Chondrocyte (in vitro differentiated cells): ENCODE results near the gene PTPN23. TPM values are rescaled to one million over a fixed set of nuclear protein-coding genes. Genes with fewer than 3 reads are reported as not detected.

Experiments
- DNase-seq: peaks from one replicate; pipeline ENCODE4 v3.0.0; 2021; ENCODE audit warnings: mixed read lengths, low spot score
- H3K27ac Mint-ChIP-seq: one replicate; pipeline ENCODE4 v1.8.0; 2021; ENCODE audit warnings: mild to moderate bottlenecking, moderate library complexity, mixed read lengths; ENCODE audit not compliant: unreplicated experiment
- H3K27me3 Mint-ChIP-seq: 2 replicates; pipeline ENCODE4 v1.8.0; 2021; ENCODE audit warnings: low read depth, mixed read lengths
- H3K36me3 Mint-ChIP-seq: 2 replicates; pipeline ENCODE4 v1.8.0; 2021; ENCODE audit warnings: low read depth, mixed read lengths
- H3K4me1 Mint-ChIP-seq: 2 replicates; pipeline ENCODE4 v1.8.0; 2021; ENCODE audit warnings: low read depth, mild to moderate bottlenecking, mixed read lengths
- H3K4me3 Mint-ChIP-seq: one replicate; pipeline ENCODE4 v1.8.0; 2021; ENCODE audit warnings: mild to moderate bottlenecking, moderate library complexity, mixed read lengths; ENCODE audit not compliant: unreplicated experiment
- H3K9me3 Mint-ChIP-seq: 2 replicates; pipeline ENCODE4 v1.8.0; 2021; ENCODE audit warnings: low read depth, mixed read lengths
- CTCF ChIP-seq: fragments of 200-600 bp; sonication (generic); IDR thresholded peaks from 2 replicates; pipeline ENCODE4 v1.5.0; 2021; ENCODE audit warnings: antibody characterized with exemption, mild to moderate bottlenecking, moderate library complexity
- total RNA-seq: library from RNA; stranded (reverse); gene quantifications from 3 replicates; pipeline ENCODE4 v1.2.1, GENCODE V29; 2021

Gene PTPN23
- total RNA-seq, 1 donor from 2014 or later = 47.8 TPM

- no peak for TF ChIP-seq CTCF
- no peaks in the 10 kb centered on the region for H3K27me3 Mint-ChIP-seq
- H3K4me3 Mint-ChIP-seq = no peak overlapping the region
- H3K27ac Mint-ChIP-seq = no peak overlapping the region
- no peaks in the 10 kb centered on the region for H3K9me3 Mint-ChIP-seq
- DNase-seq = peak; percentile 35
- peaks cover 11% of the 10 kb centered on the region for H3K4me1 Mint-ChIP-seq
- peaks cover 2% of the 10 kb centered on the region for H3K36me3 Mint-ChIP-seq
These were observed 43.9 kb downstream of the PTPN23 start for GRCh38 chr3:47424434-47425382.

DNA sequence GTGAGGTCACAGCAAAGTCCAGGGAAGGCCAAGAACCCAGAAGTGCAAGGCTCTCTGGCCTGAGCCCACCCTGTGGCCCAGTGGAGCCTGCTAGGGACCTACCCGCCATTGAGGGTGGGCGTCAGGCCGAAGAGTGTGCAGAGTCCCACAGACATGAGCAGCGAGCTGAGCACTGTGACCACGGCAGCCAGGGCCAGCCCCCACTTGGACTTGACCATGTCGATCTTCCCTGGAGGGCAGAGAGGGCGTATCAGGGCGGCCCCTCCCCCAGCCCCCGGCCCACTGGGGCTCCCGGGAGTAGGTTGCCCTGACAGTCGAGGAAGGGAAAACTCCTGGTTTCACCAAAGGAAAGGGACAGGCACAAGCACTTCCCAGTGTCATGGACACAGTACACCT is 44.6 kb downstream of the PTPN23 start:
- Mint-ChIP-seq H3K4me3 (no peak overlapping the region), H3K36me3 (peaks cover 9% of the 10 kb centered on the region), H3K4me1 (peaks cover 11% of the 10 kb centered on the region), H3K27ac (no peak overlapping the region), H3K9me3 (no peaks in the 10 kb centered on the region), H3K27me3 (no peaks in the 10 kb centered on the region)
- no peak for TF ChIP-seq CTCF
- peak; percentile 62 for DNase-seq

DNA sequence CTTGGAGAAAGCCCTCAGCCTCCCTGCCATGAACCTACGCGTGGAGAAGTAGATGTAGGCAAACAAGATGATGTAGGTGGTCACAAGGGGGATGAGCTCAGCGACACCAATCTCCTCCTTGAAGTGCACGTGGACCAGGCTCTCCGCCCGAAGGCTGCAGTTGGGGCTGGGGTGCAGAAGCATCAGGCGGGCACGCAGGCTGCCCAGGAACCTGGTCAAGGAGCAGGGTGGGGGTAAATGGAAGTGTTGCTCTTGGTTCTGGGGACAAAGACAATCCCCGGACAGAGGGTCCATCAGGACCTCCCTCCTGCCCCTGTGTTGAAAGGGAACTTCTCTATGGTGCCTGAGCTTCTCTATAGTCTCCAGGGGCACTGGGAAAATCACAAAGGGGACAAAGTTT is 45.1 kb downstream of the PTPN23 start:
- H3K4me3 Mint-ChIP-seq = no peak overlapping the region
- no peak for TF ChIP-seq CTCF
- no peak overlapping the region for H3K27ac Mint-ChIP-seq
- DNase-seq = no peak
- H3K9me3 Mint-ChIP-seq = no peaks in the 10 kb centered on the region
- peaks cover 8% of the 10 kb centered on the region for H3K4me1 Mint-ChIP-seq
- H3K36me3 Mint-ChIP-seq = peaks cover 10% of the 10 kb centered on the region
- no peaks in the 10 kb centered on the region for H3K27me3 Mint-ChIP-seq

- no peak for TF ChIP-seq CTCF
- H3K27me3 Mint-ChIP-seq = no peaks in the 10 kb centered on the region
- no peak for DNase-seq
- no peak overlapping the region for H3K4me3 Mint-ChIP-seq
- no peaks in the 10 kb centered on the region for H3K4me1 Mint-ChIP-seq
- peaks cover 15% of the 10 kb centered on the region for H3K36me3 Mint-ChIP-seq
- H3K27ac Mint-ChIP-seq = no peak overlapping the region
- no peaks in the 10 kb centered on the region for H3K9me3 Mint-ChIP-seq
These were observed 47.0 kb downstream of the PTPN23 start for GRCh38 chr3:47427866-47428265.

GRCh38 chr3:47428662-47429061 is 47.8 kb downstream of the PTPN23 start:
- TF ChIP-seq CTCF = no peak
- Mint-ChIP-seq H3K27me3 (no peaks in the 10 kb centered on the region), H3K4me3 (no peak overlapping the region), H3K27ac (no peak overlapping the region), H3K4me1 (no peaks in the 10 kb centered on the region), H3K9me3 (no peaks in the 10 kb centered on the region), H3K36me3 (peaks cover 21% of the 10 kb centered on the region)
- no peak for DNase-seq
